ENCODE measurements around the gene EFCAB13. TPM values are rescaled to one million over a fixed set of nuclear protein-coding genes. Genes with fewer than 3 reads are reported as not detected.
A peak's percentile ranks its signal among the peaks of the same experiment; 100 is the strongest.

EFCAB13 gene
- total RNA-seq, result 15.1 TPM

GRCh38 chr17:47323382-47324223 is at the start of gene EFCAB13:
EFCAB13 (plus strand) TSS chr17:47323955; CDS start chr17:47328354, 4,399 bp downstream.
- peak; percentile 84 for DNase-seq

GRCh38 chr17:47274319-47275069 is 49.3 kb upstream of the EFCAB13 start:
- no peak for DNase-seq

- DNase-seq, result peak; percentile 93
Observed at GRCh38 chr17:47275245-47275984, 48.3 kb upstream of the EFCAB13 start.

GRCh38 chr17:47276444-47276843 is 47.3 kb upstream of the EFCAB13 start:
- DNase-seq, result peak; percentile 70

- DNase-seq, result peak; percentile 98
Observed at GRCh38 chr17:47276868-47277267, 46.9 kb upstream of the EFCAB13 start.

- DNase-seq, result peak; percentile 30
Observed at GRCh38 chr17:47277921-47278320, 45.8 kb upstream of the EFCAB13 start.

GRCh38 chr17:47278561-47278960 is 45.2 kb upstream of the EFCAB13 start:
- no peak for DNase-seq

GRCh38 chr17:47279062-47279801 is 44.5 kb upstream of the EFCAB13 start:
- peak; percentile 84 for DNase-seq

GRCh38 chr17:47280072-47280811 is 43.5 kb upstream of the EFCAB13 start:
- DNase-seq, result no peak

GRCh38 chr17:47281216-47281615 is 42.5 kb upstream of the EFCAB13 start:
- no peak for DNase-seq

GRCh38 chr17:47285003-47285402 is 38.8 kb upstream of the EFCAB13 start:
- no peak for DNase-seq

- no peak for DNase-seq
Observed at GRCh38 chr17:47286198-47286914, 37.4 kb upstream of the EFCAB13 start.

- DNase-seq, result no peak
Observed at GRCh38 chr17:47287068-47287467, 36.7 kb upstream of the EFCAB13 start.

GRCh38 chr17:47287639-47288038 is 36.1 kb upstream of the EFCAB13 start:
- no peak for DNase-seq

GRCh38 chr17:47288531-47289116 is 35.1 kb upstream of the EFCAB13 start:
- DNase-seq, result no peak

- DNase-seq, result no peak
Observed at GRCh38 chr17:47289302-47289701, 34.5 kb upstream of the EFCAB13 start.

- DNase-seq, result no peak
Observed at GRCh38 chr17:47290870-47291241, 32.9 kb upstream of the EFCAB13 start.

GRCh38 chr17:47291242-47291873 is 32.4 kb upstream of the EFCAB13 start:
- DNase-seq, result no peak

- no peak for DNase-seq
Observed at GRCh38 chr17:47292206-47292605, 31.5 kb upstream of the EFCAB13 start.
